Endothelial cell (in vitro differentiated cells): ENCODE results near the gene TAF11L12. TPM values are rescaled to one million over a fixed set of nuclear protein-coding genes. Genes with fewer than 3 reads are reported as not detected.
"Not testable (repeated sequence)": the region's sequence is repeated elsewhere in the genome, so short reads cannot be mapped to it uniquely, and the experiment has no call there.

ENCODE experiments used
- DNase-seq: peaks from one replicate; pipeline ENCODE4 v3.0.0; 2021; ENCODE audit warnings: low spot score
- H3K27ac Mint-ChIP-seq: one replicate; pipeline ENCODE4 v1.8.0; 2021; ENCODE audit warnings: mixed read lengths, inconsistent platforms; ENCODE audit not compliant: unreplicated experiment
- H3K27me3 Mint-ChIP-seq: one replicate; pipeline ENCODE4 v1.8.0; 2021; ENCODE audit warnings: mild to moderate bottlenecking, moderate library complexity, mixed read lengths, inconsistent platforms; ENCODE audit not compliant: unreplicated experiment
- H3K36me3 Mint-ChIP-seq: one replicate; pipeline ENCODE4 v1.8.0; 2021; ENCODE audit warnings: mild to moderate bottlenecking, low read depth, mixed read lengths, inconsistent platforms; ENCODE audit not compliant: unreplicated experiment
- H3K4me1 Mint-ChIP-seq: one replicate; pipeline ENCODE4 v1.8.0; 2021; ENCODE audit warnings: mild to moderate bottlenecking, mixed read lengths, inconsistent platforms; ENCODE audit not compliant: unreplicated experiment
- H3K4me3 Mint-ChIP-seq: one replicate; pipeline ENCODE4 v1.8.0; 2021; ENCODE audit warnings: mild to moderate bottlenecking, mixed read lengths, inconsistent platforms; ENCODE audit not compliant: unreplicated experiment
- H3K9me3 Mint-ChIP-seq: one replicate; pipeline ENCODE4 v1.8.0; 2021; ENCODE audit warnings: mixed read lengths, inconsistent platforms; ENCODE audit not compliant: unreplicated experiment
- long read RNA-seq: library from polyadenylated mRNA; unstranded; transcript quantifications from one replicate; pipeline ENCODE4 v2.0.0, GENCODE V29; 2020; ENCODE audit not compliant: unreplicated experiment
- total RNA-seq: library from RNA; stranded (reverse); fragmentation: NEBNext Ultra II Directional; extraction: Animal tissue kit (Norgen Biotek cat#: 25700); gene quantifications from one replicate; pipeline ENCODE4 v1.2.1, GENCODE V29; 2021; ENCODE audit not compliant: unreplicated experiment
- TF ChIP-seq, protein P1 (sequence below): fragments of 200-600 bp; sonication (generic); IDR thresholded peaks from one replicate; pipeline ENCODE4 v1.5.0; 2021; ENCODE audit warnings: antibody characterized with exemption; ENCODE audit not compliant: unreplicated experiment

The TAF11L12 gene
- not detected for total RNA-seq
- long read RNA-seq: 0 reads

DNA sequence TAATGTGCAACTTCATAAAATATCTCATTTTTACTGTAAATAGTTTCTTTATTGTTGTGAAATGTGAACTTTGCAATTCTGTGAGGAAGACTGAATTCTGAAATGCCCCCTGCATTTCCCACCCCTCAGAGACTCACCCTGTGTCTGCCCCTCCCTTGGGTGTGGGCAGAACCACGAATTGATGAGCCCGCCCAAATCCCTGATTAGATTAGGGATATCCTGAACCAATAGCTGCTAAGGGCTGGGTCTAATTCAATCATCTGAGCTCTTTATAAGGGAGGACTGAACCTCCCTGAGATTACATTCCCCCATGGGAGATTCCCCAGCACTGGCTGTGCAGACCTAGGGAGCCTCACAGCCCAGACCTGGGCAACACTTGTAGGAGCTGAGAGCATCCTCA is at the start of gene TAF11L12:
TAF11L12 (plus strand) TSS at position 301 of the 400 bp plus-strand sequence.
- not testable (repeated sequence) for H3K27me3 Mint-ChIP-seq, H3K4me1 Mint-ChIP-seq, H3K27ac Mint-ChIP-seq, H3K36me3 Mint-ChIP-seq, H3K4me3 Mint-ChIP-seq, DNase-seq, H3K9me3 Mint-ChIP-seq

DNA sequence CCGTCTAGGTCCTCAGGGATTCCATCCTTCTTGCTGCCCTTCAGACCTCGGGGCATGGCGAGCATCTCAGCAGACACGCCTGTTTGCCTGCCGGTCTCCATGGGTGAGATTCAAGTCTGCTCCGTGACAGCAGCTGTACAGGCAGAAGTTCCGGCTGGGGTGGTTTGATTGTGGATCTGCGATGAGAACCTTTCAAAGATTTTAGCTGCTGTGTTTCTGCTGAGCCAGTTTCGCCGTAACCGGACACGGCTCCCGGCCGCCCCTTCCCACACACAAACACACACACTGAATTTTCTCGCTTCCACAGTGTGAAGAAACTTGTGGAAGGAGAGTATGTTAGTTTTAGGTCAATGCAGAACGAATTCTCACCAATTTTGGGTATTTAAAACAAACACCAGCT is 24.5 kb upstream of the TAF11L12 start, which contains the start of gene TAF11L7:
TAF11L7 (minus strand) TSS at position 101 of the 400 bp plus-strand sequence.
- H3K4me1 Mint-ChIP-seq, H3K36me3 Mint-ChIP-seq, H3K27me3 Mint-ChIP-seq, H3K27ac Mint-ChIP-seq, H3K9me3 Mint-ChIP-seq, DNase-seq, H3K4me3 Mint-ChIP-seq: not testable (repeated sequence)

DNA sequence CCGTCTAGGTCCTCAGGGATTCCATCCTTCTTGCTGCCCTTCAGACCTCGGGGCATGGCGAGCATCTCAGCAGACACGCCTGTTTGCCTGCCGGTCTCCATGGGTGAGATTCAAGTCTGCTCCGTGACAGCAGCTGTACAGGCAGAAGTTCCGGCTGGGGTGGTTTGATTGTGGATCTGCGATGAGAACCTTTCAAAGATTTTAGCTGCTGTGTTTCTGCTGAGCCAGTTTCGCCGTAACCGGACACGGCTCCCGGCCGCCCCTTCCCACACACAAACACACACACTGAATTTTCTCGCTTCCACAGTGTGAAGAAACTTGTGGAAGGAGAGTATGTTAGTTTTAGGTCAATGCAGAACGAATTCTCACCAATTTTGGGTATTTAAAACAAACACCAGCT is 19.3 kb upstream of the TAF11L12 start, which contains the start of gene TAF11L8:
TAF11L8 (minus strand) TSS at position 101 of the 400 bp plus-strand sequence.
- not testable (repeated sequence) for H3K36me3 Mint-ChIP-seq, DNase-seq, H3K4me1 Mint-ChIP-seq, H3K9me3 Mint-ChIP-seq, H3K4me3 Mint-ChIP-seq, H3K27ac Mint-ChIP-seq, H3K27me3 Mint-ChIP-seq

DNA sequence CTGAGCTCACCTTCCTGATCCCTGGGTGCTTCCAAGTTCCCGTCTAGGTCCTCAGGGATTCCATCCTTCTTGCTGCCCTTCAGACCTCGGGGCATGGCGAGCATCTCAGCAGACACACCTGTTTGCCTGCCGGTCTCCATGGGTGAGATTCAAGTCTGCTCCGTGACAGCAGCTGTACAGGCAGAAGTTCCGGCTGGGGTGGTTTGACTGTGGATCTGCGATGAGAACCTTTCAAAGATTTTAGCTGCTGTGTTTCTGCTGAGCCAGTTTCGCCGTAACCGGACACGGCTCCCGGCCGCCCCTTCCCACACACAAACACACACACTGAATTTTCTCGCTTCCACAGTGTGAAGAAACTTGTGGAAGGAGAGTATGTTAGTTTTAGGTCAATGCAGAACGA is 15.9 kb upstream of the TAF11L12 start, which contains the start of gene TAF11L9:
TAF11L9 (minus strand) TSS at position 140 of the 400 bp plus-strand sequence.
- H3K4me1 Mint-ChIP-seq, H3K27ac Mint-ChIP-seq, H3K4me3 Mint-ChIP-seq, H3K9me3 Mint-ChIP-seq, H3K36me3 Mint-ChIP-seq, DNase-seq, H3K27me3 Mint-ChIP-seq: not testable (repeated sequence)

DNA sequence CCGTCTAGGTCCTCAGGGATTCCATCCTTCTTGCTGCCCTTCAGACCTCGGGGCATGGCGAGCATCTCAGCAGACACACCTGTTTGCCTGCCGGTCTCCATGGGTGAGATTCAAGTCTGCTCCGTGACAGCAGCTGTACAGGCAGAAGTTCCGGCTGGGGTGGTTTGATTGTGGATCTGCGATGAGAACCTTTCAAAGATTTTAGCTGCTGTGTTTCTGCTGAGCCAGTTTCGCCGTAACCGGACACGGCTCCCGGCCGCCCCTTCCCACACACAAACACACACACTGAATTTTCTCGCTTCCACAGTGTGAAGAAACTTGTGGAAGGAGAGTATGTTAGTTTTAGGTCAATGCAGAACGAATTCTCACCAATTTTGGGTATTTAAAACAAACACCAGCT is 12.5 kb upstream of the TAF11L12 start, which contains the start of gene TAF11L10:
TAF11L10 (minus strand) TSS at position 101 of the 400 bp plus-strand sequence.
- H3K36me3 Mint-ChIP-seq, H3K9me3 Mint-ChIP-seq, H3K27me3 Mint-ChIP-seq, H3K27ac Mint-ChIP-seq, DNase-seq, H3K4me1 Mint-ChIP-seq, H3K4me3 Mint-ChIP-seq: not testable (repeated sequence)

DNA sequence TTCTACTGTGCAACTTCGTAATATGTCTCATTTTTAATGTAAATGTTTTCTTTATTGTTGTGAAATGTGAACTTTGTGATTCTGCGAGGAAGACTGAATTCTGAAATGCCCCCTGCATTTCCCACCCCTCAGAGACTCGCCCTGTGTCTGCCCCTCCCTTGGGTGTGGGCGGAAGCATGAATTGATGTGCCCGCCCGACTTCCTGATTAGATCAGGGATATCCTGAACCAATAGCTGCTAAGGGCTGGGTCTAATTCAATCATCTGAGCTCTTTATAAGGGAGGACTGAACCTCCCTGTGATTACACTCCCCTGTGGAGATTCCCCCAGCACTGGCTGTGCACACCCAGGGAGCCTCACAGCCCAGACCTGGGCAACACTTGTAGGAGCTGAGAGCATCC is 6.3 kb upstream of the TAF11L12 start, which contains the start of gene TAF11L11:
TAF11L11 (plus strand) TSS at position 304 of the 400 bp plus-strand sequence.
- not testable (repeated sequence) for H3K4me3 Mint-ChIP-seq, H3K4me1 Mint-ChIP-seq, H3K36me3 Mint-ChIP-seq, H3K27ac Mint-ChIP-seq, DNase-seq, H3K27me3 Mint-ChIP-seq, H3K9me3 Mint-ChIP-seq

DNA sequence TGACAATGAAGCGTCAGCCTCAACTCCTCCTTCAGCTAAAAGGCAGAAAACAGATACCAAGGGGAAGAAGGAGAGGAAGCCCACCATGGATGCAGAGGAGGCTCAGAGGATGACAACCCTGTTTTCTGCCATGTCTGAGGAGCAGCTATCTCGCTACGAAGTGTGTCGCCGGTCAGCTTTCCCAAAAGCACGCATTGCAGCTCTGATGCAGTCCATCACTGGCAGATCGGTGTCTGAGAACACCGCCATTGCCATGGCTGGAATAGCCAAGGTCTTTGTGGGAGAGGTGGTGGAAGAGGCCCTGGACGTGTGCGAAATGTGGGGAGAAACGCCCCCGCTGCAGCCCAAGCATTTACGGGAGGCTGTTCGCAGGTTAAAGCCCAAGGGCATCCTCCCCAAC is 5.2 kb upstream of the TAF11L12 start:
- Mint-ChIP-seq H3K4me1 (peaks cover 3% of the 10 kb centered on the region), H3K27ac (no peak overlapping the region), H3K9me3 (peaks cover 4% of the 10 kb centered on the region), H3K27me3 (peaks cover 1% of the 10 kb centered on the region), H3K36me3 (no peaks in the 10 kb centered on the region), H3K4me3 (no peak overlapping the region)
- no peak for DNase-seq
- TF ChIP-seq, protein P1, sequence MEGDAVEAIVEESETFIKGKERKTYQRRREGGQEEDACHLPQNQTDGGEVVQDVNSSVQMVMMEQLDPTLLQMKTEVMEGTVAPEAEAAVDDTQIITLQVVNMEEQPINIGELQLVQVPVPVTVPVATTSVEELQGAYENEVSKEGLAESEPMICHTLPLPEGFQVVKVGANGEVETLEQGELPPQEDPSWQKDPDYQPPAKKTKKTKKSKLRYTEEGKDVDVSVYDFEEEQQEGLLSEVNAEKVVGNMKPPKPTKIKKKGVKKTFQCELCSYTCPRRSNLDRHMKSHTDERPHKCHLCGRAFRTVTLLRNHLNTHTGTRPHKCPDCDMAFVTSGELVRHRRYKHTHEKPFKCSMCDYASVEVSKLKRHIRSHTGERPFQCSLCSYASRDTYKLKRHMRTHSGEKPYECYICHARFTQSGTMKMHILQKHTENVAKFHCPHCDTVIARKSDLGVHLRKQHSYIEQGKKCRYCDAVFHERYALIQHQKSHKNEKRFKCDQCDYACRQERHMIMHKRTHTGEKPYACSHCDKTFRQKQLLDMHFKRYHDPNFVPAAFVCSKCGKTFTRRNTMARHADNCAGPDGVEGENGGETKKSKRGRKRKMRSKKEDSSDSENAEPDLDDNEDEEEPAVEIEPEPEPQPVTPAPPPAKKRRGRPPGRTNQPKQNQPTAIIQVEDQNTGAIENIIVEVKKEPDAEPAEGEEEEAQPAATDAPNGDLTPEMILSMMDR: no peak

DNA sequence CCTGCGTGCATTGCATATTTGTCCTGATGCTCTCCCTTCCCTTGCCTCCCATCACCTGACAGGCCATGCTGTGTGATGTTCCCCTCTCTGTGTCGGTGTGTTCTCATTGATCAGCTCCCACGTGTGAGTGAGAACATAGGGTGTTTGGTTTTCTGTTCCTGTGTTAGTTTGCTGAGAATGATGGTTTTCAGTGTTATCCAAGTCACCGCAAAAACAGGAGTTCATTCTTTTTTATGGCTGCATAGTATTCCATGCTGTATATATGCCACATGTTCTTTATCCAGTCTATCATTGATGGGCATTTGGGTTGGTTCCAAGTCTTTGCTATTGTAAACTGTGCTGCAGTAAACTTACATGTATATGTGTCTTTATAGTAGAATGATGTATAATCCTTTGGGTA is 2.7 kb upstream of the TAF11L12 start:
- not testable (repeated sequence) for H3K27me3 Mint-ChIP-seq, H3K9me3 Mint-ChIP-seq, DNase-seq, H3K36me3 Mint-ChIP-seq, H3K4me1 Mint-ChIP-seq, H3K27ac Mint-ChIP-seq, H3K4me3 Mint-ChIP-seq
